ENCODE data around the gene VPS29. TPM values are rescaled to one million over a fixed set of nuclear protein-coding genes. Genes with fewer than 3 reads are reported as not detected.
A peak's percentile ranks its signal among the peaks of the same experiment; 100 is the strongest.
"Not testable (repeated sequence)": the region's sequence is repeated elsewhere in the genome, so short reads cannot be mapped to it uniquely, and the experiment has no call there.

Gene VPS29
- polyA plus RNA-seq, 3 donors = 224 to 409 (median 342) TPM

- peaks cover 21% of the 10 kb centered on the region for H3K4me1 Mint-ChIP-seq
- Histone ChIP-seq H3K27me3 (ENCODE audit: control insufficient read depth in 2 of 2, insufficient read depth in 2 of 2, low read length in 2 of 2) (no peaks in the 10 kb centered on the region), H3K4me1 (ENCODE audit: control insufficient read depth in 1 of 2, insufficient read depth in 2 of 2, low read length in 2 of 2) (peaks cover 0 to 12% of the 10 kb centered on the region in 2 donors), H3K4me2 (replicated peaks; ENCODE audit: extremely low read depth, low read length, poor library complexity, severe bottlenecking) (no peak overlapping the region), H3K27ac (ENCODE audit: low read depth in 1 of 2, low read length in 2 of 2) (peak overlapping the region in 1 of 2 donors; percentile 52), H3K9ac (ENCODE audit: insufficient read depth, low read length, poor library complexity, severe bottlenecking) (no peak overlapping the region), H3K9me3 (replicated peaks in 1 of 2; ENCODE audit: control insufficient read depth in 1 of 2, insufficient read depth in 1 of 2, low read length in 2 of 2) (no peaks in the 10 kb centered on the region), H4K20me1 (ENCODE audit: insufficient read depth, low read length) (peaks cover 100% of the 10 kb centered on the region), H3K79me2 (ENCODE audit: insufficient read depth, low read length) (peaks cover 87% of the 10 kb centered on the region), H3K4me3 (replicated peaks in 1 of 3; ENCODE audit: low read depth in 2 of 3, low read length in 3 of 3) (no peak overlapping the region), H3K36me3 (replicated peaks in 1 of 2; ENCODE audit: control insufficient read depth in 1 of 2, insufficient read depth in 2 of 2, low read length in 2 of 2) (peaks cover 33 to 97% of the 10 kb centered on the region in 2 donors), H2AFZ (ENCODE audit: insufficient read depth, low read depth, low read length, poor library complexity, severe bottlenecking) (no peak overlapping the region)
- peaks cover 62 to 83% of the 10 kb centered on the region in 2 donors for H3K36me3 Mint-ChIP-seq
- no CpG with 5 or more reads among the region's 3 CpGs for WGBS (ENCODE audit: insufficient coverage)
- intact Hi-C loops (cut with micrococcal nuclease) = no loop called here
- TF ChIP-seq CTCF (IDR thresholded peaks at IDR 0.05) = no peak
- DNase-seq = peak in 2 of 3 donors; percentile 11 to 12
- no peak overlapping the region for H3K4me3 Mint-ChIP-seq
- no peaks in the 10 kb centered on the region for H3K9me3 Mint-ChIP-seq
- H3K27me3 Mint-ChIP-seq (ENCODE audit: low read depth in 3 of 3) = peaks cover 0 to 2% (median 0%) of the 10 kb centered on the region in 3 donors
- H3K27ac Mint-ChIP-seq = peak overlapping the region in 6 of 7 donors; percentile 19 to 87 (median 38)
These were observed 44.4 kb upstream of the VPS29 start for GRCh38 chr12:110546339-110546738.

- no peaks in the 10 kb centered on the region for H3K27me3 ChIP-seq (ENCODE audit: control insufficient read depth in 2 of 2, insufficient read depth in 2 of 2, low read length in 2 of 2)
- H2AFZ ChIP-seq (ENCODE audit: insufficient read depth, low read depth, low read length, poor library complexity, severe bottlenecking) = no peak overlapping the region
- intact Hi-C loops (cut with micrococcal nuclease) = no loop called here
- 99% methylated on average over 6 of the region's 10 CpGs for WGBS (ENCODE audit: insufficient coverage)
- H4K20me1 ChIP-seq (ENCODE audit: insufficient read depth, low read length) = peaks cover 100% of the 10 kb centered on the region
- H3K9ac ChIP-seq (ENCODE audit: insufficient read depth, low read length, poor library complexity, severe bottlenecking) = no peak overlapping the region
- Mint-ChIP-seq H3K9me3 (no peaks in the 10 kb centered on the region), H3K36me3 (peaks cover 57 to 82% of the 10 kb centered on the region in 2 donors), H3K27me3 (ENCODE audit: low read depth in 3 of 3) (peaks cover 0 to 2% (median 0%) of the 10 kb centered on the region in 3 donors), H3K4me3 (no peak overlapping the region), H3K4me1 (peaks cover 21% of the 10 kb centered on the region), H3K27ac (peak overlapping the region; percentile 19 to 87 (median 71))
- TF ChIP-seq CTCF (IDR thresholded peaks at IDR 0.05) = no peak
- peaks cover 82% of the 10 kb centered on the region for H3K79me2 ChIP-seq (ENCODE audit: insufficient read depth, low read length)
- H3K4me3 ChIP-seq (replicated peaks in 1 of 3; ENCODE audit: low read depth in 2 of 3, low read length in 3 of 3) = no peak overlapping the region
- no peak for DNase-seq
- H3K4me1 ChIP-seq (ENCODE audit: control insufficient read depth in 1 of 2, insufficient read depth in 2 of 2, low read length in 2 of 2) = peaks cover 0 to 12% of the 10 kb centered on the region in 2 donors
- peaks cover 28 to 96% of the 10 kb centered on the region in 2 donors for H3K36me3 ChIP-seq (replicated peaks in 1 of 2; ENCODE audit: control insufficient read depth in 1 of 2, insufficient read depth in 2 of 2, low read length in 2 of 2)
- H3K9me3 ChIP-seq (replicated peaks in 1 of 2; ENCODE audit: control insufficient read depth in 1 of 2, insufficient read depth in 1 of 2, low read length in 2 of 2) = no peaks in the 10 kb centered on the region
- H3K27ac ChIP-seq (ENCODE audit: low read depth in 1 of 2, low read length in 2 of 2) = peak overlapping the region in 1 of 2 donors; percentile 52
- H3K4me2 ChIP-seq (replicated peaks; ENCODE audit: extremely low read depth, low read length, poor library complexity, severe bottlenecking) = no peak overlapping the region
These were observed 43.9 kb upstream of the VPS29 start for GRCh38 chr12:110545812-110546211.

- H2AFZ ChIP-seq (ENCODE audit: insufficient read depth, low read depth, low read length, poor library complexity, severe bottlenecking); H3K4me2 ChIP-seq (replicated peaks; ENCODE audit: extremely low read depth, low read length, poor library complexity, severe bottlenecking); H3K9ac ChIP-seq (ENCODE audit: insufficient read depth, low read length, poor library complexity, severe bottlenecking); H3K9me3 Mint-ChIP-seq; H3K4me3 ChIP-seq (replicated peaks in 1 of 3; ENCODE audit: low read depth in 2 of 3, low read length in 3 of 3); H3K27me3 Mint-ChIP-seq (ENCODE audit: low read depth in 3 of 3); H3K4me3 Mint-ChIP-seq; H3K9me3 ChIP-seq (replicated peaks in 1 of 2; ENCODE audit: control insufficient read depth in 1 of 2, insufficient read depth in 1 of 2, low read length in 2 of 2); intact Hi-C loops (cut with micrococcal nuclease); H3K27me3 ChIP-seq (ENCODE audit: control insufficient read depth in 2 of 2, insufficient read depth in 2 of 2, low read length in 2 of 2): not testable (repeated sequence)
- no CpG with 5 or more reads among the region's 4 CpGs for WGBS (ENCODE audit: insufficient coverage)
- H3K27ac ChIP-seq (ENCODE audit: low read depth in 1 of 2, low read length in 2 of 2) = peak overlapping the region in 1 of 2 donors; percentile 57
- Mint-ChIP-seq H3K4me1 (peaks cover 21% of the 10 kb centered on the region), H3K27ac (peak overlapping the region; percentile 71 to 90 (median 82)), H3K36me3 (peaks cover 52 to 82% of the 10 kb centered on the region in 2 donors)
- H3K36me3 ChIP-seq (replicated peaks in 1 of 2; ENCODE audit: control insufficient read depth in 1 of 2, insufficient read depth in 2 of 2, low read length in 2 of 2) = peaks cover 23 to 96% of the 10 kb centered on the region in 2 donors
- peaks cover 0 to 12% of the 10 kb centered on the region in 2 donors for H3K4me1 ChIP-seq (ENCODE audit: control insufficient read depth in 1 of 2, insufficient read depth in 2 of 2, low read length in 2 of 2)
- H4K20me1 ChIP-seq (ENCODE audit: insufficient read depth, low read length) = peaks cover 100% of the 10 kb centered on the region
- H3K79me2 ChIP-seq (ENCODE audit: insufficient read depth, low read length) = peaks cover 81% of the 10 kb centered on the region
- peak; percentile 52 to 77 (median 64) for DNase-seq
These were observed 43.3 kb upstream of the VPS29 start for GRCh38 chr12:110545259-110545658.
